Neutrophil (primary cell): Measurements from ENCODE around the gene CLIC3.

Experiments
- H3K27ac ChIP-seq: fragments of 200-600 bp; sonication (generic); 2 replicates; pipeline ENCODE4 v1.5.1; 2016; ENCODE audit warnings: mild to moderate bottlenecking, moderate library complexity
- H3K27me3 ChIP-seq: fragments of 200-600 bp; sonication (generic); 2 replicates; pipeline ENCODE4 v1.6.0; 2016; ENCODE audit warnings: mild to moderate bottlenecking
- H3K36me3 ChIP-seq: fragments of 200-600 bp; sonication (generic); 2 replicates; pipeline ENCODE4 v1.5.1; 2017
- H3K4me1 ChIP-seq, 2 experiments: fragments of 200-600 bp in 1 of 2; sonication (generic) in 1 of 2; 1 replicate in 1 of 2; 2 replicates in 1 of 2; pipeline versions ENCODE4 v1.5.1 to v1.6.1; 2013 to 2016; ENCODE audit warnings: low read depth in 1 of 2, low read length in 1 of 2, mild to moderate bottlenecking in 1 of 2, moderate library complexity in 1 of 2; ENCODE audit not compliant: control insufficient read depth in 1 of 2, insufficient read depth in 1 of 2
- H3K4me3 ChIP-seq, 2 experiments: fragments of 200-600 bp in 1 of 2; sonication (generic) in 1 of 2; 1 replicate in 1 of 2; 2 replicates in 1 of 2; pipeline ENCODE4 v1.5.1; 2013 to 2016; ENCODE audit warnings: low read depth in 1 of 2, low read length in 1 of 2, mild to moderate bottlenecking in 1 of 2, moderate library complexity in 1 of 2
- H3K9me3 ChIP-seq: fragments of 200-600 bp; sonication (generic); 2 replicates; pipeline ENCODE4 v1.5.1; 2016
- TF ChIP-seq, protein P1 (sequence below): fragments of 200-600 bp; sonication (generic); IDR thresholded peaks from 2 replicates; pipeline ENCODE4 v1.5.1; 2016; ENCODE audit warnings: antibody characterized with exemption

Gene CLIC3

DNA sequence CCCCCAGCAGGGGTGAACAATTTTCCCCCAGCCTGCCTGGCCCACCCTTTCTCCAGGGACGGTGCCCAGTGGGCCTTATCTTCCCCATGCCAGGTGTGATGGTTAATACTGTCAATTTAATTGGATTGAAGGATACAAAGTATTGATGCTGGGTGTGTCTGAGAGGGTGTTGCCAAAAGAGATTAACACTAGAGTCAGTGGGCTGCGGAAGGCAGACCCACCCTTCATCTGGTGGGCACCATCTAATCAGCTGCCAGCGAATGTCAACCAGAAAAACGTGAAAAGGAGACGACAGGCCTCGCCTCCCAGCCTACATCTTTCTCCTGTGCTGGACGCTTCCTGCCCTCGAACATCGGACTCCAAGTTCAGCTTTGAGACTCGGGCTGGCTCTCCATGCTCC lies 41.1 kb upstream of the CLIC3 start:
- H3K36me3 ChIP-seq = peaks cover 45% of the 10 kb centered on the region
- H3K9me3 ChIP-seq = no peaks in the 10 kb centered on the region
- no peak overlapping the region for H3K4me3 ChIP-seq
- H3K4me1 ChIP-seq = peaks cover 34% of the 10 kb centered on the region in 2 experiments
- TF ChIP-seq, protein P1, sequence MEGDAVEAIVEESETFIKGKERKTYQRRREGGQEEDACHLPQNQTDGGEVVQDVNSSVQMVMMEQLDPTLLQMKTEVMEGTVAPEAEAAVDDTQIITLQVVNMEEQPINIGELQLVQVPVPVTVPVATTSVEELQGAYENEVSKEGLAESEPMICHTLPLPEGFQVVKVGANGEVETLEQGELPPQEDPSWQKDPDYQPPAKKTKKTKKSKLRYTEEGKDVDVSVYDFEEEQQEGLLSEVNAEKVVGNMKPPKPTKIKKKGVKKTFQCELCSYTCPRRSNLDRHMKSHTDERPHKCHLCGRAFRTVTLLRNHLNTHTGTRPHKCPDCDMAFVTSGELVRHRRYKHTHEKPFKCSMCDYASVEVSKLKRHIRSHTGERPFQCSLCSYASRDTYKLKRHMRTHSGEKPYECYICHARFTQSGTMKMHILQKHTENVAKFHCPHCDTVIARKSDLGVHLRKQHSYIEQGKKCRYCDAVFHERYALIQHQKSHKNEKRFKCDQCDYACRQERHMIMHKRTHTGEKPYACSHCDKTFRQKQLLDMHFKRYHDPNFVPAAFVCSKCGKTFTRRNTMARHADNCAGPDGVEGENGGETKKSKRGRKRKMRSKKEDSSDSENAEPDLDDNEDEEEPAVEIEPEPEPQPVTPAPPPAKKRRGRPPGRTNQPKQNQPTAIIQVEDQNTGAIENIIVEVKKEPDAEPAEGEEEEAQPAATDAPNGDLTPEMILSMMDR = no peak
- no peak overlapping the region for H3K27ac ChIP-seq
- H3K27me3 ChIP-seq = peaks cover 21% of the 10 kb centered on the region

DNA sequence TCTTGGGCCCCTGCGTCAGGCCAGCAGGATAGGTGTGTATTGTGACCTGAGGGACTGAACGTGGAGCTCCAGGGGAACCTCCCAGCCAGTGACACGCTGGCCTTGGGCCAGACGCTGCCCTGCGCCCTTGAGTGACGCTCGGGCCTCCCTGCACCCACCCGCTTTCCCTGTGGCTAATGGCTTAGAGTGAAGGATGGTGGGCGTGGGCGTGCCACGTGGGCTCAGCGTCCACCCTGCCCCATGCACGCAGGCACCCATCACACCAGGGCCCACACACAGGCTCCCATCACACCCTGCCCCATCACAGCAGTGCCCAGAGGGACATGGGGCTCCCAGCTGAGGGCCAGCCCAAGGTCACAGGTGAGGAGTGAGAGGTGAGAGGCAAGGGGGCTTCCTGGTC lies 40.7 kb upstream of the CLIC3 start:
- Histone ChIP-seq H3K9me3 (no peaks in the 10 kb centered on the region), H3K4me1 (peaks cover 38% of the 10 kb centered on the region in 2 experiments), H3K27ac (no peak overlapping the region), H3K4me3 (no peak overlapping the region), H3K36me3 (peaks cover 45% of the 10 kb centered on the region), H3K27me3 (peaks cover 19% of the 10 kb centered on the region)
- TF ChIP-seq, protein P1 = no peak

DNA sequence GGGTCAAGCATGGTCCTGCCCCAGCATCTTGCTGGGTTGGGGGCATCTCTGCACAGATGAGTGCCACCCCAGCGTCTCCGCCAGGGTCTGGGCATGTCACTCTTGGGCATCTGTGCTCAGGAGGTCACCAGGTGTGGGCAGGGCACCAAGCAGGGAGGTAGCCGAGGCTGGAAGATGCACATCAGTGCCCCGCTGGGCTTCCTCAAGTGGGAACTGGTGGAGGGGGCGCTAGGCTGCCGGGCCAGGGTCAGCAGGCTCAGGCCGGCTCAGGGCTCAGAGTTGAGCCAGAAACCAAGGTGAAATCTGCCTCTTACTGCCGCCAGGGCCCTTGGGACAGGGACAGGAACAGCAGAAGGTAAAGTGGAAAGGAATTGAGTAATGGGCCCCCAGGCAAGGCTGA lies 39.6 kb upstream of the CLIC3 start:
- no peaks in the 10 kb centered on the region for H3K9me3 ChIP-seq
- H3K27ac ChIP-seq = no peak overlapping the region
- peaks cover 49% of the 10 kb centered on the region in 2 experiments for H3K4me1 ChIP-seq
- TF ChIP-seq, protein P1 = no peak
- peaks cover 8% of the 10 kb centered on the region for H3K27me3 ChIP-seq
- peak overlapping the region in 1 of 2 experiments; percentile 83 for H3K4me3 ChIP-seq
- H3K36me3 ChIP-seq = peaks cover 50% of the 10 kb centered on the region

DNA sequence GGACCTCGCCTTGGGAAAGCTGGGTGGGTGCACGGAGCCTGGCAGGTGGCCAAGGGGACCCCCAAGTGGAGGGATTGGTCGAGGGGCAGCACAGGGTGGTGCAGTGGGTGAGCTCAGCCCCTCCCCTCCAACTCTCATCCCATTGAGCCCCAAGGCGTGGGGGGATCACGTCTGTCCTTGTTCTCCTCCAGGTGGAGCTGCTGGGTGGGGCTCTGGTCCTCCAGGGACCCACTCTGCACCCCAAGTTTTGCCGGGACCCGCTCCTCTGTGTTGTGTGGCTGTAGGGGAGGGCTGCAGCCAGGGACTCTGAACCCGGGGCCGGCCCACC lies 39.1 kb upstream of the CLIC3 start:
- H3K27me3 ChIP-seq = peaks cover 4% of the 10 kb centered on the region
- H3K4me1 ChIP-seq = peaks cover 50 to 54% of the 10 kb centered on the region in 2 experiments
- H3K4me3 ChIP-seq = peak overlapping the region; percentile 83 to 86
- TF ChIP-seq, protein P1 = no peak
- H3K36me3 ChIP-seq = peaks cover 54% of the 10 kb centered on the region
- H3K9me3 ChIP-seq = no peaks in the 10 kb centered on the region
- peak overlapping the region; percentile 91 for H3K27ac ChIP-seq

DNA sequence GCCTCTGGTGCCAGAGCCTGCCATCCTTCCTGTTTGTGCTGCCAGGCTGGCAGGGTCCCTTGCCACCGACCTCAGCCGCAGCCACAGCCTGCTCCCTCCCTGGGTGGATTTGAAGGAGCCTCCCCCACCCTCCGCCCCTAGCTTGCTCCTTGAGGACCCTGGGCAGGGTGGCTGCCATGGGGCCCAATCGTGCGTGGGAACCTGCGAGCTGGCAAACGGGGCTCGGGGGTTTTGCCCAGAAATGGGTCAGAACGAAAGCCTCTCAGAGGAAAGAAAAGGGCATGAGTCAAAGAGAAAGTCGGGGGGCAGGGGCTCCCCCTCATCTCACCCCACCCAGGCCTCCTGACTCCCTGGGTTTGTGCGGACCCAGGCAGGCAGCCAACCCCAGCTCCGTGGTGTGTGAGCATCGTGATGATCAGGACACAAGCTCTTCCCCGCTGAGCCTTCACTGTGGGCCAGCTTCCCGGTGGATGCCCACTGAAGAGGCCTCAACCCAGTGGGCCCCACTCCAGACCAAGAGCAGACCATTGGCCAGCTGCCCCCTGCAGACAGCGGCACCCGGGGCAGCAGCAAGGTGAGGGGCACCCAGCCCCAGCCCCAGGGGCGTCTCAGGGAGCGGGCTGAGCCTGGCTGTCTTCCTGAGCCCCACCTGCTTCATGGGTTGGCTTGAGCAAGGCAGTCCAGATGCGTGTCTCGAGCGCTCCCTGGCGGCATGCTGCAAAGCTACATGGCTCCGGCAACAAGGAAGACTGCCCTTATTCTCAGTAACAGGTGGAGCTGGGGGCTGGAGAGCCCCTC lies 38.5 kb upstream of the CLIC3 start:
- H3K4me3 ChIP-seq = peak overlapping the region; percentile 83 to 86
- peaks cover 54% of the 10 kb centered on the region for H3K36me3 ChIP-seq
- TF ChIP-seq, protein P1 = peak; percentile 93
- no peaks in the 10 kb centered on the region for H3K27me3 ChIP-seq
- peak overlapping the region; percentile 91 for H3K27ac ChIP-seq
- no peaks in the 10 kb centered on the region for H3K9me3 ChIP-seq
- H3K4me1 ChIP-seq = peaks cover 50 to 59% of the 10 kb centered on the region in 2 experiments
